B cell (primary cell): ENCODE measurements around the gene PTGDR. TPM values are rescaled to one million over a fixed set of nuclear protein-coding genes. Genes with fewer than 3 reads are reported as not detected.

Experiments
- ATAC-seq: fragments of 200-7000 bp; cut with Tn5 transposase; one replicate; pipeline ENCODE4 v1.10.0; 2021; ENCODE audit warnings: low read depth, mild to moderate bottlenecking, moderate number of reproducible peaks, moderate library complexity
- CTCF ChIA-PET: fragments of 350-600 bp; sonication (Branson Sonifier 250); formaldehyde crosslinking; loops from one replicate; lab custom pipeline; 2021; ENCODE audit warnings: antibody characterized with exemption, inconsistent platforms; lab: Charles Lee
- POLR2A ChIA-PET: fragments of 350-600 bp; sonication (Branson Sonifier 250); formaldehyde crosslinking; loops from one replicate; lab custom pipeline; 2021; ENCODE audit warnings: antibody characterized with exemption; lab: Charles Lee
- DNase-seq: peaks from one replicate; pipeline ENCODE4 v3.0.0; 2013
- H2AFZ ChIP-seq: 2 replicates; pipeline ENCODE4 v1.6.1; 2012; ENCODE audit warnings: mild to moderate bottlenecking, low read depth, low read length; ENCODE audit not compliant: insufficient read depth, poor library complexity, severe bottlenecking
- H3K27ac ChIP-seq, 2 donors: 1 replicate in 1 of 2; 2 replicates in 1 of 2; pipeline ENCODE4 v1.5.1; 2012 to 2013; ENCODE audit warnings: low read length in 2 of 2, mild to moderate bottlenecking in 2 of 2, moderate library complexity in 1 of 2
- H3K27me3 ChIP-seq, 4 experiments: fragments of 200-600 bp in 1 of 4; sonication (generic) in 1 of 4; replicated peaks in 1 of 4; 1 replicate in 2 of 4; 2 replicates in 2 of 4; pipeline versions ENCODE4 v1.6.1 to v1.7.0; 2013 to 2016; ENCODE audit warnings: low read length in 3 of 4, mild to moderate bottlenecking in 2 of 4, mixed read lengths in 1 of 4, moderate library complexity in 1 of 4; ENCODE audit not compliant: insufficient read depth in 4 of 4, control insufficient read depth in 3 of 4; ENCODE audit errors: control extremely low read depth in 1 of 4
- H3K36me3 ChIP-seq, 2 experiments: replicated peaks in 1 of 2; 1 replicate in 1 of 2; 2 replicates in 1 of 2; pipeline versions ENCODE4 v1.6.1 to v1.7.1; 2013; ENCODE audit warnings: low read length in 1 of 2; ENCODE audit not compliant: insufficient read depth in 2 of 2, control insufficient read depth in 1 of 2; ENCODE audit errors: control extremely low read depth in 1 of 2, extremely low read depth in 1 of 2
- H3K4me1 ChIP-seq, 2 donors: fragments of 200-600 bp in 1 of 2; sonication (generic) in 1 of 2; 1 replicate in 1 of 2; 2 replicates in 1 of 2; pipeline versions ENCODE4 v1.5.1 to v1.6.1; 2013 to 2017; ENCODE audit warnings: low read length in 2 of 2; ENCODE audit not compliant: control insufficient read depth in 2 of 2, insufficient read depth in 2 of 2
- H3K4me2 ChIP-seq: replicated peaks from 2 replicates; pipeline ENCODE3; 2012; ENCODE audit warnings: mild to moderate bottlenecking, low read depth, low read length; ENCODE audit not compliant: poor library complexity, severe bottlenecking
- H3K4me3 ChIP-seq, 5 experiments: fragments of 200-600 bp in 1 of 5; sonication (generic) in 1 of 5; 1 replicate in 3 of 5; 2 replicates in 2 of 5; pipeline versions ENCODE4 v1.5.1 to v1.7.0; 2011 to 2016; ENCODE audit warnings: low read length in 4 of 5, mild to moderate bottlenecking in 4 of 5, low read depth in 2 of 5, control low read depth in 1 of 5, moderate library complexity in 1 of 5; ENCODE audit not compliant: insufficient read depth in 1 of 5; ENCODE audit errors: control extremely low read depth in 1 of 5, extremely low read depth in 1 of 5
- H3K79me2 ChIP-seq: fragments of 200-600 bp; sonication (generic); one replicate; pipeline ENCODE4 v1.6.0; 2016; ENCODE audit warnings: low read length; ENCODE audit not compliant: control insufficient read depth, insufficient read depth
- H3K9ac ChIP-seq: fragments of 200-600 bp; sonication (generic); 2 replicates; pipeline ENCODE4 v1.6.1; 2017; ENCODE audit warnings: mild to moderate bottlenecking, low read length, moderate library complexity
- H3K9me3 ChIP-seq, 3 donors: one replicate each; pipeline versions ENCODE4 v1.6.1 to v1.7.1; 2013; ENCODE audit warnings: low read length in 2 of 3; ENCODE audit not compliant: control insufficient read depth in 2 of 3, insufficient read depth in 1 of 3; ENCODE audit errors: control extremely low read depth in 1 of 3
- H4K20me1 ChIP-seq: 2 replicates; pipeline ENCODE4 v1.6.0; 2012; ENCODE audit warnings: mild to moderate bottlenecking, low read length; ENCODE audit not compliant: insufficient read depth, control insufficient read depth, poor library complexity, severe bottlenecking
- H3K27ac Mint-ChIP-seq: one replicate; pipeline ENCODE4 v1.8.0; 2021; ENCODE audit warnings: mixed read lengths
- H3K27me3 Mint-ChIP-seq: one replicate; pipeline ENCODE4 v1.8.0; 2021; ENCODE audit warnings: mixed read lengths
- H3K4me1 Mint-ChIP-seq: one replicate; pipeline ENCODE4 v1.8.0; 2021; ENCODE audit warnings: mixed read lengths
- H3K4me3 Mint-ChIP-seq: one replicate; pipeline ENCODE4 v1.8.0; 2021; ENCODE audit warnings: mixed read lengths
- H3K9me3 Mint-ChIP-seq: one replicate; pipeline ENCODE4 v1.8.0; 2022; ENCODE audit warnings: mixed read lengths; ENCODE audit not compliant: insufficient read depth
- CTCF ChIP-seq: fragments of 200-600 bp; IDR thresholded peaks from one replicate; pipeline ENCODE4 v1.8.0; 2022; ENCODE audit warnings: antibody characterized with exemption, mild to moderate bottlenecking
- EZH2 ChIP-seq: IDR thresholded peaks from 2 replicates; pipeline ENCODE4 v1.6.1; 2012; ENCODE audit warnings: borderline replicate concordance, low read depth, mild to moderate bottlenecking, moderate library complexity, low read length; ENCODE audit not compliant: insufficient read depth, poor library complexity, severe bottlenecking
- WGBS: methylation state at CpG from one replicate; pipeline ENCODE4 v1.1.5; 2013; ENCODE audit warnings: missing lambda C conversion rate; ENCODE audit not compliant: insufficient coverage; 5-methylcytosine and 5-hydroxymethylcytosine counted together
- intact Hi-C: fragments of 100-400 bp; cut with micrococcal nuclease; formaldehyde crosslinking; loops from one replicate; pipeline ENCODE4 v1.10.0; 2022
- polyA plus RNA-seq: library from polyadenylated mRNA; depleted of rRNA; stranded (reverse); fragments of >200 nt; gene quantifications from 2 replicates; pipeline ENCODE4 v1.2.3, GENCODE V29; 2012
- total RNA-seq, 2 donors: library from RNA; stranded (reverse); fragments of 120-200 nt in 1 of 2; gene quantifications; 1 replicate in 1 of 2; 2 replicates in 1 of 2; pipeline versions ENCODE4 v1.2.3 to v1.2.4, GENCODE V29; 2013 to 2022

Gene PTGDR
- total and polyA plus RNA-seq, 2 donors (not counting 1 experiment from before 2014, with no cell fraction given) = 0.04 TPM; not detected in 1

GRCh38 chr14:52251724-52252123 is 15.8 kb upstream of the PTGDR start:
- H3K79me2 ChIP-seq = no peaks in the 10 kb centered on the region
- DNase-seq = no peak
- H3K4me1 Mint-ChIP-seq = peaks cover 8% of the 10 kb centered on the region
- no CpG with 5 or more reads among the region's 1 CpG for WGBS
- no peak overlapping the region for H3K27ac ChIP-seq
- ChIA-PET CTCF (no interaction called here), POLR2A (no interaction called here)
- intact Hi-C loops = no loop called here
- H3K4me3 Mint-ChIP-seq = no peak overlapping the region
- H3K4me3 ChIP-seq = no peak overlapping the region
- peaks cover 0 to 7% (median 1%) of the 10 kb centered on the region in 4 experiments for H3K27me3 ChIP-seq
- TF ChIP-seq CTCF = no peak
- no peak for TF ChIP-seq EZH2
- peaks cover 0 to 9% of the 10 kb centered on the region in 2 donors for H3K4me1 ChIP-seq
- no peak overlapping the region for H2AFZ ChIP-seq
- H4K20me1 ChIP-seq = no peaks in the 10 kb centered on the region
- H3K27me3 Mint-ChIP-seq = peaks cover 24% of the 10 kb centered on the region
- H3K9me3 ChIP-seq = peaks cover 0 to 7% (median 3%) of the 10 kb centered on the region in 3 donors
- no peak for ATAC-seq
- H3K36me3 ChIP-seq = no peaks in the 10 kb centered on the region
- H3K9me3 Mint-ChIP-seq = peaks cover 4% of the 10 kb centered on the region
- no peak overlapping the region for H3K9ac ChIP-seq
- H3K27ac Mint-ChIP-seq = no peak overlapping the region
- no peak overlapping the region for H3K4me2 ChIP-seq

- Histone ChIP-seq H3K36me3 (no peaks in the 10 kb centered on the region), H3K4me3 (no peak overlapping the region), H4K20me1 (no peaks in the 10 kb centered on the region), H2AFZ (no peak overlapping the region), H3K4me2 (no peak overlapping the region), H3K4me1 (no peaks in the 10 kb centered on the region), H3K9ac (no peak overlapping the region), H3K79me2 (no peaks in the 10 kb centered on the region), H3K9me3 (peaks cover 0 to 4% (median 0%) of the 10 kb centered on the region in 3 donors), H3K27me3 (peaks cover 0 to 9% (median 4%) of the 10 kb centered on the region in 4 experiments), H3K27ac (no peak overlapping the region)
- no peak for ATAC-seq
- ChIA-PET POLR2A (no interaction called here), CTCF (no interaction called here)
- H3K4me1 Mint-ChIP-seq = no peaks in the 10 kb centered on the region
- H3K9me3 Mint-ChIP-seq = no peaks in the 10 kb centered on the region
- DNase-seq = no peak
- intact Hi-C loops = no loop called here
- no CpG with 5 or more reads among the region's 3 CpGs for WGBS
- no peak overlapping the region for H3K27ac Mint-ChIP-seq
- peaks cover 24% of the 10 kb centered on the region for H3K27me3 Mint-ChIP-seq
- TF ChIP-seq EZH2 = no peak
- TF ChIP-seq CTCF = no peak
- H3K4me3 Mint-ChIP-seq = no peak overlapping the region
Observed at GRCh38 chr14:52253503-52253902, 14.0 kb upstream of the PTGDR start.
